NCI-H82 treated with DMSO at 0.1 percent for 48 hours (cell line): Measurements from ENCODE around the gene TDRKH.
"Not testable (repeated sequence)": the region's sequence is repeated elsewhere in the genome, so short reads cannot be mapped to it uniquely, and the experiment has no call there.

ENCODE experiments used
- DNase-seq: peaks from one replicate; lab custom pipeline; 2025; ENCODE audit not compliant: unreplicated experiment; lab: John Stamatoyannopoulos, UW

TDRKH gene

DNA sequence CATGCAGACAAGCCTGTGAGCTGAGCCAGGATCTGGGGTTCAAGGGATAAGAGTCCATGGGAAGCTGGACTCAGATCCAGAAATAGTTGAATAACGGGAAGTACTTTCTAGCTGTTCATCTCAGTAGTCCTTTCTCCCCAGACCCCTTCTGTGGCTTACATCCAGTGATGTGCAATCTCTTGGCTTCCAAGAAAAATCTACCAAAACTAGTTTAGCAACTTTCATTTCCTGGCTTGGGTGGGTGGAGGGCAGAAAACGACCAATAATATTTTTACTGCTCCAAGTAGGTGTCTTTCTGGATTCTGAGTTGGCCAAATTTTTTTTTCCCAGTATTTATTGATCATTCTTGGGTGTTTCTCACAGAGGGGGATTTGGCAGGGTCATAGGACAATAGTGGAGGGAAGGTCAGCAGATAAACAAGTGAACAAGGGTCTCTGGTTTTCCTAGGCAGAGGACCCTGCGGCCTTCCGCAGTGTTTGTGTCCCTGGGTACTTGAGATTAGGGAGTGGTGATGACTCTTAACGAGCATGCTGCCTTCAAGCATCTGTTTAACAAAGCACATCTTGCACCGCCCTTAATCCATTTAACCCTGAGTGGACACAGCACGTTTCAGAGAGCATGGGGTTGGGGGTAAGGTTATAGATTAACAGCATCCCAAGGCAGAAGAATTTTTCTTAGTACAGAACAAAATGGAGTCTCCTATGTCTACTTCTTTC lies 21.8 kb downstream of the TDRKH start:
- not testable (repeated sequence) for DNase-seq

DNA sequence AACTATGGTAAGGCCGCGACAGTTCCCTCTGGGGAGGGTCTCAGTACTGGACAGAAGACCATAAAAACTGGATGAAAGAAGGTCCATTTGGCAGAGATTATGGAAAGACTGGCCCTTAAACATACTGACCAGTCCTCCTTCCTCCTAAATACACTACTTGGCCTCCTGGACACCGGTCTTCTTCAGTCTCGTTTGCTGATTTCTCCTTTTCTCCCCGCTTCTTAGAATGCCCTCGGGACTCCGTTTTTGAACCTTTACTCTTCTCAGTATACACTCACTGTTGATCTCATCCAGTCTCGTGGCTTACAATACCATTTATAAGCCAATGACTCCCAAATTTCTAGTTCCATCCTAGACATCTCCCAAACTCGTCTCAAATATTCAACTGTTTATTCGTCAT lies 26.3 kb downstream of the TDRKH start:
- DNase-seq = no peak

DNA sequence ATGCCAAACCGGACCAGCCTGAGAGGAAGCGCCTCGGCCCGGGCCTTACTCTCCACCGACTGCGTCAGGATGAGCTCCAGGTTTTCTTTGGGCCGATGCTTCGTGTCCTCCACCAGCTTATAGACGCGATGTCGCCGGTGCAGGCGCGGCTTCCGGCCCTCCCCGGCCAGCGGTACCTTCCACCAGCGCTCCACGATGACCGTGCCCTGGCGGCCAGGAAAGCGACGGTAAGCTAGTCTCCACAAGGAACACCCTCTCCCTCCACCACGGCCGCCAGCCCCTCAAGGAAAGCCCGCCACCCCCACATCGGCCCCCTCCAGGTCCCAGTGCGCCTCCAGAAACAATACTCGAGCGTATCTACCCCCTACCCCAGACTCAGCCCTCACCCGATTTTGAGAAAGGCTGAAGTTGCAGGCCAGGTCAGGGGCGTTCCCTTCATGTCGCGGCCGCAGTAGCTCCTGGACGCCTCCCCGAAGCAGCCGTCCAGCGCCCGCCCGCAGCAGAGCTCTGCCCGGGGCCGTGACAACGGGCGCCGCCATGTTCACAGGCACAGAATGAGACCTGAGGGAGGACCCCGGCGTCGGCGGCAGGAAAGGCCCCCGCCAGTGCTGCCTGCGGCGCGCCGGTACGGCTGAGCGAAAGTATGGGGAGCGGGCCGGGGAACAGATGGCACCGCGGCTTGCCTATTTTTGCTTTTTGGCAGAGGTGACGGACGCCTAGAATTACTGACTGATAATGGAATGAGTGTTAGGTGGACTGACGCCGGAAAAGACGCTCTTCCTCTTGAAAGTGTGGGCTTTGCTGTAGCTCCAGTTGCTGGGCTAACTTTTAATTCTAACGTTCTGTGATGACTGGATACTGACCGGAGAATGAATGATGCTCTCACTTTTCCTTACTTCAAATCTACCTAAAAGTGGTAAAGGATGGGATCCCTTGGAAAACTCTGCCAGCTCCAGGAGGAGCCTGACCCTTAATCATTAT lies 27.1 kb downstream of the TDRKH start, which contains the start of gene MRPL9:
MRPL9 (minus strand) TSS at position 556 of the 981 bp plus-strand sequence; CDS start at position 539, 17 bp downstream.
- DNase-seq = peak; percentile 82

DNA sequence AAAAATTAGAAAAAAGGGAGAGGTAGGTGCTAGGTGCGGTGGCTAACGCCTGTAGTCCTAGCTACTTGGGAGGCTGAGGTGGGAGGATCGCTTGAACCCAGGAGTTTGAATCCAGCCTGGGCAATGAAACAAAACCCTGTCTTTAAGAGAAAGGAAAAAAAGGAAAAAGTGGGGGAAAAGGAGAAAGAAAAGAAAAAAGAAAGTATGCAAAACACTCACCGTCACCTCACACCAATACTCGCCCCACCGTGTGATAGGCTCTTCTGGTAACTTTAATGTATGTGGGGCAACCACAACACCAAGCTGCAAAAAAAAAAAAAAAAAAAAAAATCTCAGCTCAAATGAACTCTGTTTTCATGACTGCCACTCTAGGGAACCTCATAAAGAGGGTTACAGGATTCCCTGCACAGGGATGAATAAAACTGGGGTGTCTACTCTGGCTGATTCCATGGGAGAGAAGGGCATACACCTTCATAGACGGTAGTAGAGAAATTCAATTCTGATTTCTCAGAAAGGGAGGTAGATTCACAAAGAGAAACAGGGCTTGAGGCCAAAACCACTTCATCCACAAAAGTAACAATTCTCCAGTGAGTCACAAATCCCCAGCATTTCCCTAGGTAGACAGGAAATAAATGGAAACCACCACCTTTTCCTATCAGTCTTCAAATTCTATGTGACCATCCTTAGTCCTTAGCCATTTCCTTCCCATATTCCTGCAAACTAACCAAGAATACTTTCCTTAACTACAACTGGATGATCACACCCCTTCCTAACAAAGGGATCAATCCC lies 29.5 kb downstream of the TDRKH start:
- no peak for DNase-seq

DNA sequence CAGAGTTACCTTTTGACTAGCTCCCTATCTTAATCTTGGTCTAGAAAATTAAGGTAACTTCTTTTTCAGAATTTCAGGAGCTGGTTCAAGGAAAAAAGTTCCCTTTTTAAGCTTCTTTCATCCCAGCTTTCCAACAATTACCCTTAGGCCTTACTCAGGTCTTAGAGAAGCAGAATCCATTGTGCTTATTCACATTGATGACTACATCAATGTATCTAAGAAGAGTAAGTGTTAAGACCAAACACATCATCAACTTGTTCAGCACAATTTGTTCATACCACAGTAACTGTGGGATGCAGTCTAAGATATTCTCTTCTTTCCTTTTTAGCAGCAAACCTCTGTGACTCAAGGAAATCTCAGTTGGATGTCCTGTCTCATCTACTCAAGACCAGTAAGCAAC lies 31.1 kb downstream of the TDRKH start:
- DNase-seq = no peak

DNA sequence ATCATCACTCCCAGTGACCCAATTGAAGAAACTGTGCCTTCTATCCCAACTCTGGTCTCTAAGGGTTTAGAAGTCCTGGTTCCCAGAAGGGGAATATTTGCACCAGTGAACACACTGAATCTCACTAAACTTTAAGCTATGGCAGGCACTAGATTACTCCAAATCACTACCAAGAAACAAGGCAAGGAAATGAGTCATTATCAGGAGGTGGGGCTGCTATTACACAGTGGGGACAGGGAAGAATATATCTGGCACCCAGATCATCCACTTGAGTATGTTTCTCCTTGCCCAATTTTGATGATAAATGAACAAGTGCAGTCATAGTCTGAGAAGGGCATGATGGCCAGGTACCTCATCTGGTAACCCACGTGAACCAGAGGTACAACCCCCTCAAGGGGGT lies 34.0 kb downstream of the TDRKH start:
- no peak for DNase-seq

DNA sequence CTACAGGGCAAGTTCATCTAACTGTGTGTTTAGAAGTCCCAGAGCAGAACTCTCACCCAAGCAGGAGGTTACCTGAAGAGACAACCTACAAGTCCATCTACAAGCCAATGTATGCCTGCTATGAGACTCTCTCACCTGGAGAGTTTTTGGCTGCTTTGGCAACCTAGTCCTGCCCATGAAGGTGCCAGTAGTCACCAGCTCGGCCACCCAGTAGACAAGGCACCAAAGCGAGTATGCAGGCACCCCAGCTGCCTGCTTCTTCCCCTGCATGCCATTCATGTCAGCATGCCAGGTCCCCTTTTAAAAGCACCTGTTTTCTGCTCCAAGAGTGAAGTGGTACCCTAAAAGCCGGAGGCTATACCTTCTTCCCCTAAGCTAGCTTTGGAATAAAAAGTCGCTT lies 48.8 kb downstream of the TDRKH start:
- DNase-seq = no peak

DNA sequence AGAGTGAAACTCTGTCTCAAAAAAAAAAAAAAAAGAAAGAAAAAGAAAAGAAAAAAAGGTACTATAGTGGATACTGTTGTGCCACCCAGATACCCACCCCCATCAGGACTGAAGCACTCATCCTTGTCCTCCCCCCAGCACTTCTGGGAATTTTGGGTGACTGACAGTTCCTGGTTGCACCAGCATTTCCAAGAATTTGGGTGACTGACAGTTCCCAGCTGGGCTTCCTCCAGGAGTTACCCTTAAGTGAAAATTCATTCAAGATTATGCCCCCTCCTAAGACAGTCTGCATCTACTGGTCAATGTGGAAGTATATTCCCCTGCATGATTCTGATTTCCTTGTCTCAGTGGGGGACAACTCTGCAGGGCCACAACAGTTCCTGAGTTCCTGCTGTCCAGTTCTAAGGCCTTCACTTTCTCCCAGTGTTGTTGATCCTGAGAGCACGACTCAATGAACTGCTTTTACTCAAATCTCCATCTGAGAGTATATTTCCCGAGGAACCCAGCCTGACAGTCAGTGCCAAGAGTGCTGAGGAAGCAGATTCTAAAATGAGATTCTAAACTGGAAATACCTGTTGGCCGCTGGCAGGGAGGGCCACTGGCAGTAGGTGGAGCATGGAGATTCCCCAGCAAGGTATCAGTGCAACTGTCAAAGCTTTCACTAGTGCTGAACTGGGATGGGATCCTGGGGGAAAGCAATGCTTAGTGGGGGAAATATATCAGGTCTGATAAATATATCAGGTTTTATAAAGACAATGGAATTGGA lies 50.5 kb downstream of the TDRKH start:
- no peak for DNase-seq

DNA sequence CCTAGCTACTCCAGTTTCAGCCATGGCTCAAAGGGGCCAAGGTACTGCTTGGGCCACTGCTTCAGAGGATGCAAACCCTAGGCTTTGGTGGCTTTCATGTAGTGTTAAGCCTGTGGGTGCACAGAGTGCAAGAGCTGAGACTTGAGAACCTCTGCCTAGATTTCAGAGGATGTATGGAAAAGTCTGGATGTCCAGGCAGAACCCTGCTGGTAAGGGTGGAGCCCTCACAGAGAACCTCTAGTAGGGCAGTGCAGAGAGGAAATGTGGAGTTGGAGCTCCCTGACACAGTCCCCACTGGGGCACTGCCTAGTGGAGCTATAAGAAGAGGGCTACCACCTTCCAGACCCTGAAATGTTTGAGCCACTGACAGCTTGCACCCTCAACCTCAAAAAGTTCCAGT lies 52.8 kb downstream of the TDRKH start:
- no peak for DNase-seq

DNA sequence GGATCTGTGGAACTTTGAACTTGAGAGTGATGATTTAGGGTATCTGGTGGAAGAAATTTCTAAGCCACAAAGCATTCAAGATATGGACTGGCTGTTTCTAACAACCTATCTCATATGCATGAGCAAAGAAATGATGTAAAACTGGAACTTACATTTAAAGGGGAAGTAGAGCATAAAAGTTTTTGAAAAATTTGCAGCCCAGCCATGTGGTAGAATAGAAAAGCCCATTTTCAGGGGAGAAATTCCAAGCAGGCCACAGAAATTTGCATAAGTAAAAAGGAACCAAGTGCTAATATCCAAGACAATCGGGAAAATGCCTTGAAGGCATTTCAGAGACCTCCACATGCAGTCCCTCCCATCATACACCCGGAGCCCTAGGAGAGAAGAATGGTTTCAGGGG lies 53.3 kb downstream of the TDRKH start:
- DNase-seq = no peak

DNA sequence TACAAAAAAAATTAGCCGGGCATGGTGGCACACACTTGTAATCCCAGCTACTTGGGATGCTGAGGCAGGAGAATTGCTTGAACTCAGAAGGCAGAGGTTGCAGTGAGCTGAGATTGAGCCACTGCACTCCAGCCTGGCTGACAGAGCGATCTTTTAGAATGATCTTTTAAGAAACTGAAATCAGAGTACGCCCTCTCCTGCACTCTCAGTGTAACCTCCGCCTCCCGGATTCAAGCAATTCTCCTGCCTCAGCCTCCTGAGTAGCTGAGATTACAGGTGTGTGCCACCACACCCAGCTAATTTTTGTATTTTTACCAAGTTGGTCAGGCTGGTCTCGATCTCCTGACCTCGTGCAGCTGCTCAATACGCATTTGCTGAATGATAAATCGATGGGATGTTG lies 56.3 kb downstream of the TDRKH start:
- not testable (repeated sequence) for DNase-seq

DNA sequence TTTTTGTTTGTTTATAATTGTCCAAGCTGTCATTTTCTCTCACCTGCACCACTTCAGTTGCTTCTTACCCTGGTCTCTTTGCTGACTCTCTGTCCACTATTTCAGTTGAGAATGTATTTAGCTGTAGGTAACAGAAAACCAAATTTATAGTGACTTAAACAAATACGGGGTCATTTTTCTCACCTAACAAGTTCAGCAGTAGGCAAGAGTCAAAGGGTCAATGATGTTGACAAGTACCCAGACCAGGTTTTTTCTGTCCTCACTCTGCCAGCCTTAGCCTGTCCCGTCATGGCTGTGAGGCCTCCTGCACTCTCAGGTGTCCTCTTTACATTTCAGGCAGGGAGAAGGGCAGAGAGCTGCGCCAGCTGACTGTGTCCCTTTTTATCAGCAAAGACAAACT lies 57.2 kb downstream of the TDRKH start:
- DNase-seq = no peak

DNA sequence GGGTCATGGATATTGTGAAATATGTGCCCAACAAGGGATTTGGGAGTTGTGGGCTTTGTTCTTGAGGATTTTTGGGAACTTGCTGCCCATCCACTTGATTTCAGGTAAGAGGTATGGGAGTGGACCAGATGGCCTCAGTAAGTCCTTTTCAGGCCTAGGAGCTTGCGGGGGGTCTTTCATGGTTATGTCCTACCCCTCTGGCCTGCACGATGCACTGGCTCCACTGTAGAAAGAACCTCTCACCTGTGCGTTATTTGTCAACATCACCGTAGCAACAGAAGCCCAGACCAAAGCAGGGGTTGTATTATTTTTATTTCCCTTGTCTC lies 60.4 kb downstream of the TDRKH start:
- no peak for DNase-seq

DNA sequence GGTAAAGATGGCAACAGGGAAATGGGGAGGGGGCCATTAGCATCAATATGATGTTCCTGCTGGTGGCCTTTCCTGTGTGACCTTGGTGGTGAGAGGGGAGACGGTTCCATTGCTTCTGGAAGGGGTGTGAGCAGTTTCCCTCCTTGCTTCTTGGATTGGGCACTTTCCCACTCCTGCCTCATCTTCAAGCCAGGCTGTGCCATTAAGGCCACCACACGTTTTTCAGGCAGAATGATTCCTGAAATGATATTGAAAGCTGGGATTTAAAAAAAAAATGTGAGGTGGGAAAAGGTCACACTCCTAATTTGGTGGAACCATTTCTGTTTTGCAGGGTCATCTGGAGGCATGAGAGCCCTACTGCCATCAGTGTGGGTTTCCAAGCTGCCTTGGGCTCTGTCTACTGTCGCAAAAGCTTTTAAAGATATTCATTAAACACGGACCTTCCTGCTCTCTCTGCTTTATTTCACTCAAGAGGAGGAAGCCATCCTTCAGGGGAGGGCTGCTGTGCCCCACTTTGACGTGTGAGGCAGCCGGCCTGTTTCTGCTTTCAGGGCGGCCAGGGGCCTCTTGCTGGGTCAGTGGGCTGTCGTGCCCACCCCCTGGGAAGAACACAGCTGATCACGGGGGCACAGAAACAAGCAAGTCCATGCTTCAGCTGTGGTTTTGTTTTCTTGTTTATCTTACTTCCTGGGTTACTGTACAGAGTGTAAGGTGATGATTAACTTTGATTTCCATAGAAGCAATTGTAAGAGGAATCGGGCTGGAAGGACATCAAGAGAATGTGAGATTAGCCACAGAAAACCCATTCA lies 60.9 kb downstream of the TDRKH start:
- DNase-seq = no peak

DNA sequence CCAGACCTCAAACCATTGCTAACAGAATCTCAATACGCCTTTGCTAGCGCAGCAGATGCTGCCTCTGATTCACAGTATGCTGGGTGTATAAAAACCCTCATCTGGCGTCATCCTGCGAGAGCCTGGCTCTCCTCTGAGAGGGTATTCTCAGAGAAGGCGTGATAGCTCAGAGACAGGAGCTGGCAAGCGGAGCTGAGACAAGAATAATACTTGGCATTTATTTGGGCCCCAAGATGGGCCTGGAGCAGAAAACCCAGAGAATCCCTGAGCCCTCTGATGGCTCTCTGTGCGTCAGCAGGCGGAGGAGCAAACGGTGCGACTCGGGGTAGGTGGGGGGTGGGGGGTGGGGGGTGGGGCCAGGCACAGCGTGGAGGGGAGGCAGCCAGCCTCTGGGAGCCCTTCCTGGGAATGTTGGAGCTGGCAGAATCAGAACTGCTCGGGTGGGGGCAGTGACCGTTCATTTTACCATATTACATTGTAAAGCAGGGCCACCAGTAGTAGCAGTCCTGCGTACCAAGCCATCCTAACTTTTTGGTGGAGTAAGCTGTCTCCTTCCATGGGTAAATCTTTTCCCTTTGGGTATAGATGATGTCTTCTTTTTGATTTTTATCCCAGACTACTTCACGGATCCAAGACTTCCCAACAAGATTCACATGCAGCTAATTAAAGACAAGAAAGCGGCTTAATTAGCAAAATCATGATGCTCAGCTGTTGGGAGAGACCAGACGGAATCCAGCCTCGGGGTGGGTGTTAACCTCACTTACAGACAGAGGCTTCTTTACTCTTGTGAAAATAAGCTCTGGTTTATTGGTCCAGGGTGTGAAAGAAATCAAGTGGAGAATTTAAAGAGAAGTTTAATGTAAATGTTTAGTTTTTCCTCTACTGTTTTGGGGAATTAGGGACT lies 61.9 kb downstream of the TDRKH start:
- no peak for DNase-seq

DNA sequence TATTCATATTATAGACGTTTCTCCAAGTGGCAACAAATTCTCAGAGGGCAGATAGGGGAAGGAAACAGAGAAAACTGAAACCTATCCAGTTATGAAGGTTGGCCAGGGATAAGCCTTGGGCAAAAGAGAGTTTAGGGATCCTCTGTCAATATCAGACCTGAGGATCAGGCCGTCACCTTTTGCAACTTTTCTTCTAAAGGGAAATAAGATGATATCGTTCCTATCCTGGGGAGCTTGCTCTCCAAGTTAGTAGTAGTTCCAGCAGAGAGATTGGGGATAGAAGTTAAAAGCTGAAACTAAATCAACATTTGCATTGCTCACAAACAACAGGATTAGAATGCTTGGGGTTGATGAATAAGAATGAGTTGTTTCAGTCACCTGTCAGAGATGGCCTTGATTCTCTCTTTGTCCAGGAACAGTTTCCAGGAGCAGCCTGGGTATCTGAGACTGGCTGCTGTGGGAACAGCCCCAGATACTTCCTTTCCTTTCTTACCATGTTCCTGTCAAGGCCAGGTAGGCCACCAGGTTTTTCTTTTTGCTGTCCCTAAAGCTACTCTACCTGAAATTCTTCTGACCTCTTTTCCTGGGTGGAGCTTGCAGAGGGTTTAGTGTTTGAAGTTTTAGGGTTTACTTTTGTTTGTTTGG lies 66.5 kb downstream of the TDRKH start:
- DNase-seq = no peak
